PC-3 (cell line): ENCODE data around the gene PIM1. TPM values are rescaled to one million over a fixed set of nuclear protein-coding genes. Genes with fewer than 3 reads are reported as not detected.

Experiments used
- ATAC-seq: fragments of 200-7000 bp; cut with Tn5 transposase; 2 replicates; pipeline ENCODE4 v1.9.1; 2020; ENCODE audit warnings: mild to moderate bottlenecking, moderate library complexity
- BruUV-seq: library from RNA; stranded (reverse); fragments of 400-500 nt; replicated peaks from 2 replicates; lab custom pipeline; 2021; lab: Mats Ljungman, UMichigan
- CTCF ChIA-PET: fragments of 300-600 bp; sonication (Branson Sonifier 250); formaldehyde crosslinking; loops from one replicate; lab custom pipeline; 2022; ENCODE audit warnings: antibody characterized with exemption; lab: Charles Lee
- POLR2A ChIA-PET: fragments of 300-600 bp; sonication (Branson Sonifier 250); formaldehyde crosslinking; loops from one replicate; lab custom pipeline; 2022; ENCODE audit warnings: antibody characterized with exemption; ENCODE audit not compliant: unreplicated experiment; lab: Charles Lee
- DNase-seq: peaks from one replicate; pipeline ENCODE4 v3.0.0-alpha.2; 2015
- H2AFZ ChIP-seq: fragments of 300-600 bp; sonication (generic); 2 replicates; pipeline ENCODE4 v1.6.0; 2016; ENCODE audit warnings: antibody characterized with exemption, low read length
- H3F3A ChIP-seq: fragments of 300-600 bp; sonication (generic); one replicate; pipeline ENCODE4 v1.6.0; 2017; ENCODE audit warnings: antibody characterized with exemption, low read length, control low read depth, mild to moderate bottlenecking; ENCODE audit not compliant: unreplicated experiment
- H3K27ac ChIP-seq: fragments of 300-600 bp; sonication (generic); 2 replicates; pipeline ENCODE4 v1.5.1; 2016; ENCODE audit warnings: mild to moderate bottlenecking, low read length
- H3K27me3 ChIP-seq: fragments of 300-600 bp; sonication (generic); 2 replicates; pipeline ENCODE4 v1.6.1; 2016; ENCODE audit warnings: low read length, mixed read lengths
- H3K36me3 ChIP-seq: fragments of 300-600 bp; sonication (generic); 2 replicates; pipeline ENCODE4 v1.6.1; 2016; ENCODE audit warnings: low read depth, mixed run types, low read length, mixed read lengths
- H3K4me1 ChIP-seq: fragments of 300-600 bp; sonication (generic); 2 replicates; pipeline ENCODE4 v1.5.1; 2016; ENCODE audit warnings: low read length; ENCODE audit not compliant: insufficient read depth
- H3K4me2 ChIP-seq: fragments of 300-600 bp; sonication (generic); 2 replicates; pipeline ENCODE4 v1.6.0; 2016; ENCODE audit warnings: low read length
- H3K4me3 ChIP-seq: fragments of 300-600 bp; sonication (generic); 2 replicates; pipeline ENCODE4 v1.5.1; 2016; ENCODE audit warnings: mild to moderate bottlenecking, low read length, mixed read lengths
- H3K79me2 ChIP-seq: fragments of 300-600 bp; sonication (generic); 2 replicates; pipeline ENCODE4 v1.6.1; 2017; ENCODE audit warnings: low read length, mixed read lengths
- H3K9ac ChIP-seq: fragments of 300-600 bp; sonication (generic); 2 replicates; pipeline ENCODE4 v1.6.0; 2016; ENCODE audit warnings: mild to moderate bottlenecking, low read length
- H3K9me2 ChIP-seq: fragments of 300-600 bp; sonication (generic); replicated peaks from 2 replicates; pipeline ENCODE4 v1.6.1; 2016; ENCODE audit warnings: mixed run types, low read length, mixed read lengths
- H3K9me3 ChIP-seq: fragments of 300-600 bp; sonication (generic); 2 replicates; pipeline ENCODE4 v1.6.1; 2016; ENCODE audit warnings: low read length, mixed read lengths
- H4K20me1 ChIP-seq: fragments of 300-600 bp; sonication (generic); 2 replicates; pipeline ENCODE4 v1.6.1; 2016; ENCODE audit warnings: low read length, mixed read lengths
- CTCF ChIP-seq: fragments of 300-600 bp; sonication (generic); conservative IDR thresholded peaks from 2 replicates; pipeline ENCODE4 v1.5.1; 2017; ENCODE audit warnings: antibody characterized with exemption, low read depth, mild to moderate bottlenecking, low read length
- EZH2 ChIP-seq: fragments of 300-600 bp; sonication (generic); IDR thresholded peaks from one replicate; pipeline ENCODE4 v1.6.1; 2017; ENCODE audit warnings: antibody characterized with exemption, mild to moderate bottlenecking, low read length; ENCODE audit not compliant: unreplicated experiment
- EZH2phosphoT487 ChIP-seq: fragments of 300-600 bp; sonication (generic); IDR thresholded peaks from 2 replicates; pipeline ENCODE4 v1.6.1; 2018; ENCODE audit warnings: mild to moderate bottlenecking, antibody characterized with exemption, low read length, borderline replicate concordance
- intact Hi-C: fragments of 100-400 bp; cut with micrococcal nuclease; formaldehyde crosslinking; loops from 2 replicates; pipeline ENCODE4 v1.9.0; 2023
- total RNA-seq: library from RNA; depleted of rRNA; stranded (reverse); fragments of >200 nt; gene quantifications from 2 replicates; pipeline ENCODE4 v1.2.3, GENCODE V29; 2014

The PIM1 gene
- total RNA-seq, 1 experiment from 2014 or later: 74.1 TPM

DNA sequence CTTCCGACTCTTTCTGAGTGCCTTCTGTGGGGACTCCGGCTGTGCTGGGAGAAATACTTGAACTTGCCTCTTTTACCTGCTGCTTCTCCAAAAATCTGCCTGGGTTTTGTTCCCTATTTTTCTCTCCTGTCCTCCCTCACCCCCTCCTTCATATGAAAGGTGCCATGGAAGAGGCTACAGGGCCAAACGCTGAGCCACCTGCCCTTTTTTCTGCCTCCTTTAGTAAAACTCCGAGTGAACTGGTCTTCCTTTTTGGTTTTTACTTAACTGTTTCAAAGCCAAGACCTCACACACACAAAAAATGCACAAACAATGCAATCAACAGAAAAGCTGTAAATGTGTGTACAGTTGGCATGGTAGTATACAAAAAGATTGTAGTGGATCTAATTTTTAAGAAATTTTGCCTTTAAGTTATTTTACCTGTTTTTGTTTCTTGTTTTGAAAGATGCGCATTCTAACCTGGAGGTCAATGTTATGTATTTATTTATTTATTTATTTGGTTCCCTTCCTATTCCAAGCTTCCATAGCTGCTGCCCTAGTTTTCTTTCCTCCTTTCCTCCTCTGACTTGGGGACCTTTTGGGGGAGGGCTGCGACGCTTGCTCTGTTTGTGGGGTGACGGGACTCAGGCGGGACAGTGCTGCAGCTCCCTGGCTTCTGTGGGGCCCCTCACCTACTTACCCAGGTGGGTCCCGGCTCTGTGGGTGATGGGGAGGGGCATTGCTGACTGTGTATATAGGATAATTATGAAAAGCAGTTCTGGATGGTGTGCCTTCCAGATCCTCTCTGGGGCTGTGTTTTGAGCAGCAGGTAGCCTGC lies 4.8 kb downstream of the PIM1 start:
- Histone ChIP-seq H3K4me3 (no peak overlapping the region), H3F3A (no peaks in the 10 kb centered on the region), H3K79me2 (peaks cover 35% of the 10 kb centered on the region), H3K27ac (no peak overlapping the region), H4K20me1 (peaks cover 45% of the 10 kb centered on the region), H3K4me1 (peaks cover 4% of the 10 kb centered on the region), H3K27me3 (no peaks in the 10 kb centered on the region), H3K9me2 (no peaks in the 10 kb centered on the region), H2AFZ (no peak overlapping the region), H3K9me3 (no peaks in the 10 kb centered on the region), H3K4me2 (no peak overlapping the region), H3K36me3 (peaks cover 39% of the 10 kb centered on the region), H3K9ac (no peak overlapping the region)
- no TSS peak for BruUV-seq
- ChIA-PET POLR2A (no interaction called here), CTCF (interaction anchor here (0.7 kb wide), 1 partner anchor 10 kb away, joined by 4 read pairs; no protein-coding TSS in a partner anchor)
- TF ChIP-seq CTCF: no peak
- no peak for TF ChIP-seq EZH2
- TF ChIP-seq EZH2phosphoT487: no peak
- ATAC-seq (no peak), DNase-seq (no peak)
- intact Hi-C loops: no loop called here

DNA sequence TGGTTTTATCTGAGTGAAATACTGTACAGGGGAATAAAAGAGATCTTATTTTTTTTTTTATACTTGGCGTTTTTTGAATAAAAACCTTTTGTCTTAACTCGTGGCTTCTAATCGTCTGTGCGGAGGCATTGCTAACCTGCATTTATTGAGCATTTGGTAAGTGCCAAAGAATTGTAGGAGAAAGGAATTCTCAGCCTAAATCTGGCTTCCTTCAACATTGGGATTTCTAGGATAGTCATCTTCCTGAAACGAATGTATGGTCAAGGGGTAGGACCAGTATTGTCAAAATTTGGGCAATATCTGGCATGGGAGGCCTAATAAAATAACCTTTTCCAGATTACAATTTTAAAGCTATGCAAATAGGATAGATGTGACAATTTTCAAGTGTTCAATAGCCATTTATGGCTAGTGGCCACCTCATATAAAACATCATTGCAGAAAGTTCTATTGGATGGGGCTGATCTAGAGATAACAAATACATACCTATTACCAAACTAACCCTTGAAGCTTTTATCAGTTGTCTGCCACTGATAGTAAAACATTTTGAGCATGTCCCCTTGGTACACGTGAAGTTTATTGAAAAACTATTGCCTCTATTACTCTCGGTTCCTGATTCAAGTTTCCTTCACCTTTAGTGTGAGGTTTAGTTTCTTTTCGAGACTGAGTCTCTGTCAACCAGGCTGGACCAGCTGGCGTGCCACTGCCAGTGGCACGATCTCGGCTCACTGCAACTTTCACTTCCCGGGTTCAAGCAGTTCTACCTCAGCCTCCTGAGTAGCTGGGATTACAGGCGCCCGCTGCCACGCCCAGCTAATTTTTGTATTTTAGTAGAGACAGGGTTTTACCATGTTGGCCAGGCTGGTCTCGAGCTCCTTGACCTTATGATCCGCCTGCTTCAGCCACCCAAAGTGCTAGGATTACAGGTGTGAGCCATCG lies 5.6 kb downstream of the PIM1 start:
- Histone ChIP-seq H3K9me3 (no peaks in the 10 kb centered on the region), H4K20me1 (peaks cover 42% of the 10 kb centered on the region), H2AFZ (no peak overlapping the region), H3K27ac (no peak overlapping the region), H3K4me3 (no peak overlapping the region), H3F3A (no peaks in the 10 kb centered on the region), H3K9ac (no peak overlapping the region), H3K79me2 (peaks cover 30% of the 10 kb centered on the region), H3K36me3 (peaks cover 39% of the 10 kb centered on the region), H3K4me1 (peaks cover 4% of the 10 kb centered on the region), H3K9me2 (no peaks in the 10 kb centered on the region), H3K27me3 (no peaks in the 10 kb centered on the region), H3K4me2 (no peak overlapping the region)
- no peak for TF ChIP-seq CTCF
- no peak for TF ChIP-seq EZH2
- TF ChIP-seq EZH2phosphoT487: no peak
- ATAC-seq (no peak), DNase-seq (no peak)
- CTCF ChIA-PET: interaction anchor here (0.7 kb wide), 1 partner anchor 9 kb away, joined by 4 read pairs; no protein-coding TSS in a partner anchor
- intact Hi-C loops: no loop called here
- BruUV-seq: no TSS peak
- POLR2A ChIA-PET: no interaction called here
